Measurements from ENCODE around the gene FTSJ3. TPM values are rescaled to one million over a fixed set of nuclear protein-coding genes. Genes with fewer than 3 reads are reported as not detected.
A peak's percentile ranks its signal among the peaks of the same experiment; 100 is the strongest.

Gene FTSJ3
- total RNA-seq, 1 experiment from 2014 or later, result 36.7 TPM

DNA sequence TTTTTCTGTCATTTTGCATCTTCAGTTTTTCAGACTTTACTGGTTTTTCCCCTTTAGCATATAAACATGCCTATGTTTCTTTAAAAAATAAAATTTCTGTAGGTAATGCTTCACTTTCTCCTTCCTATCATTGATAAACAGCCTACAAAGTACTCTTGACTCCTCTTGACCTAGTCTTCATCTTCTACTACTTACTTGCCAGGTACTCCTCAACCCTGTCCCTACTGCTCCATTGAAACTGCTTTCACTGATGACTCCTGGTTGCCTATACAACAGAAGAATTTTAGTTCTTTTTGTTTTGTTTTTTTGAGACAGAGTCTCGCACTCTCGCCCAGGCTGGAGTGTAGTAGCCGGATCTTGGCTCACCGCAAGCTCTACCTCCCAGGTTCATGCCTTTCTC, 46.5 kb downstream of the FTSJ3 start:
- no peak for DNase-seq (ENCODE audit: unreplicated experiment)

DNA sequence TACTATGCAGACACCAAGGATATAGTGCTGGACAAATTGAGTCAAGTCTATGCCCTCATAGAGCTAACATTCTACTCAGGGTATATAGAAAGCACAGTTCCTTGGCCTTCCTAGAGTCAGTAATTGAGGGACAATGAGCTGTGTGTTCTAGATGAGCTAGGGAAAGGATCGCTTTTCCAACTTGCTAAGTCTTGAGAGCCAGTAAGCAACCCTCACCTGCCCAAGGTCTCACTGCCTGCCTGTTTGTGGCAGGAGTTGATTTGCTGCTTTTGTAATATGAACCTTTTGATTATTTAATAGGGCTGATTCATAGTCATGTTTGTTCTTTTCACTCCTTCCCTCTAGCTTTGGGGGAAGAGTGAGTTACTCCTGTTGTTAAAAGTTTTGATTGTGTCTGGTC, 47.0 kb downstream of the FTSJ3 start:
- Mint-ChIP-seq H3K4me1 (ENCODE audit: insufficient read depth, unreplicated experiment) (peaks cover 51% of the 10 kb centered on the region), H3K4me3 (ENCODE audit: unreplicated experiment) (peak overlapping the region; percentile 28), H3K27me3 (ENCODE audit: insufficient read depth, unreplicated experiment) (no peaks in the 10 kb centered on the region), H3K27ac (ENCODE audit: low read depth, unreplicated experiment) (peak overlapping the region; percentile 92), H3K36me3 (ENCODE audit: insufficient read depth, unreplicated experiment) (peaks cover 40% of the 10 kb centered on the region), H3K9me3 (ENCODE audit: unreplicated experiment) (no peaks in the 10 kb centered on the region)
- intact Hi-C loops (cut with micrococcal nuclease), result no loop called here
- peak; percentile 69 for DNase-seq (ENCODE audit: unreplicated experiment)
- BruUV-seq (replicated peaks), result no TSS peak
- CTCF ChIA-PET, result interaction anchor here (0.6 to 1.5 kb wide), 2 partner anchors 166 to 355 kb away, joined by 4 to 8 read pairs; no protein-coding TSS in a partner anchor
- POLR2A ChIA-PET, result interaction anchor here (0.6 to 11.5 kb wide), 11 partner anchors 7 to 1876 kb away, joined by 3 to 211 read pairs (median 4); no protein-coding TSS in a partner anchor
- TF ChIP-seq, protein P1, sequence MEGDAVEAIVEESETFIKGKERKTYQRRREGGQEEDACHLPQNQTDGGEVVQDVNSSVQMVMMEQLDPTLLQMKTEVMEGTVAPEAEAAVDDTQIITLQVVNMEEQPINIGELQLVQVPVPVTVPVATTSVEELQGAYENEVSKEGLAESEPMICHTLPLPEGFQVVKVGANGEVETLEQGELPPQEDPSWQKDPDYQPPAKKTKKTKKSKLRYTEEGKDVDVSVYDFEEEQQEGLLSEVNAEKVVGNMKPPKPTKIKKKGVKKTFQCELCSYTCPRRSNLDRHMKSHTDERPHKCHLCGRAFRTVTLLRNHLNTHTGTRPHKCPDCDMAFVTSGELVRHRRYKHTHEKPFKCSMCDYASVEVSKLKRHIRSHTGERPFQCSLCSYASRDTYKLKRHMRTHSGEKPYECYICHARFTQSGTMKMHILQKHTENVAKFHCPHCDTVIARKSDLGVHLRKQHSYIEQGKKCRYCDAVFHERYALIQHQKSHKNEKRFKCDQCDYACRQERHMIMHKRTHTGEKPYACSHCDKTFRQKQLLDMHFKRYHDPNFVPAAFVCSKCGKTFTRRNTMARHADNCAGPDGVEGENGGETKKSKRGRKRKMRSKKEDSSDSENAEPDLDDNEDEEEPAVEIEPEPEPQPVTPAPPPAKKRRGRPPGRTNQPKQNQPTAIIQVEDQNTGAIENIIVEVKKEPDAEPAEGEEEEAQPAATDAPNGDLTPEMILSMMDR (IDR thresholded peaks at IDR 0.05; ENCODE audit: unreplicated experiment), result no peak

More for the DNA sequence above, 46.5 kb downstream of the FTSJ3 start:
- CTCF ChIA-PET, result interaction anchor here (0.6 to 1.5 kb wide), 3 partner anchors 30 to 355 kb away, joined by 3 to 8 read pairs (median 4); no protein-coding TSS in a partner anchor
- intact Hi-C loops (cut with micrococcal nuclease), result no loop called here
- POLR2A ChIA-PET, result interaction anchor here (0.6 to 11.5 kb wide), 10 partner anchors 7 to 1876 kb away, joined by 3 to 211 read pairs (median 4); partner anchors contain the start of gene CCDC47
- no TSS peak for BruUV-seq (replicated peaks)
- Mint-ChIP-seq H3K9me3 (ENCODE audit: unreplicated experiment) (no peaks in the 10 kb centered on the region), H3K4me1 (ENCODE audit: insufficient read depth, unreplicated experiment) (peaks cover 52% of the 10 kb centered on the region), H3K27me3 (ENCODE audit: insufficient read depth, unreplicated experiment) (no peaks in the 10 kb centered on the region), H3K27ac (ENCODE audit: low read depth, unreplicated experiment) (peak overlapping the region; percentile 92), H3K4me3 (ENCODE audit: unreplicated experiment) (peak overlapping the region; percentile 28), H3K36me3 (ENCODE audit: insufficient read depth, unreplicated experiment) (peaks cover 44% of the 10 kb centered on the region)
- TF ChIP-seq, protein P1 (IDR thresholded peaks at IDR 0.05; ENCODE audit: unreplicated experiment), result no peak

DNA sequence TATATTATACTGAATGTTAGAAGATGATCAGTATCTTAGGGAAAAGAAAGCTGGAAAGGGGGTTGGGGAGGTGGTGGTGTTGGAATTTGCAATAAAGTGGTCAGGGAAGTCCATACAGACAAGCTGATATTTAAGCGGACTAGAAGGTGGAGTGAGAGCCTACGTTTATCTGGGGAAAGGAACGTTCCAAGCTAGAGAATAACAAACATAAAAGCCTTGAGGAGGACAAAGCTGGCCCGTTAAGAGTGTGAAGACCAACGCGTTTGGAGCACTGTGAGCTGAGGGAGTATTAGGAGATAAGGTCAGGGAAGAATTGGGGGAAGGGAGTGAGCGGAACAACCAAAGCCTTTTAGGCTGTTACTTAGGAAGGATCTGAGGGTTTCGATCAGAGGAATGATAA, 52.0 kb downstream of the FTSJ3 start:
- H3K4me3 Mint-ChIP-seq (ENCODE audit: unreplicated experiment), result peak overlapping the region; percentile 76
- H3K4me1 Mint-ChIP-seq (ENCODE audit: insufficient read depth, unreplicated experiment), result peaks cover 30% of the 10 kb centered on the region
- ChIA-PET CTCF (interaction anchor here (0.6 to 1.5 kb wide), 5 partner anchors 9 to 341 kb away, joined by 3 to 8 read pairs (median 3); partner anchors contain the start of gene FTSJ3), POLR2A (interaction anchor here (0.9 to 11.5 kb wide), 17 partner anchors 10 to 763 kb away, joined by 3 to 211 read pairs (median 9); partner anchors contain the start of genes DDX5, FTSJ3, PSMC5 and SMARCD2)
- TF ChIP-seq, protein P1 (IDR thresholded peaks at IDR 0.05; ENCODE audit: unreplicated experiment), result no peak
- peak; percentile 6 for DNase-seq (ENCODE audit: unreplicated experiment)
- intact Hi-C loops (cut with micrococcal nuclease), result loop anchor here (2.0 kb wide), 1 partner anchor 51 kb away; the partner anchor contains the start of genes FTSJ3 and PSMC5
- H3K36me3 Mint-ChIP-seq (ENCODE audit: insufficient read depth, unreplicated experiment), result peaks cover 43% of the 10 kb centered on the region
- no TSS peak for BruUV-seq (replicated peaks)
- H3K27me3 Mint-ChIP-seq (ENCODE audit: insufficient read depth, unreplicated experiment), result no peaks in the 10 kb centered on the region
- H3K27ac Mint-ChIP-seq (ENCODE audit: low read depth, unreplicated experiment), result peak overlapping the region; percentile 100
- H3K9me3 Mint-ChIP-seq (ENCODE audit: unreplicated experiment), result no peaks in the 10 kb centered on the region

DNA sequence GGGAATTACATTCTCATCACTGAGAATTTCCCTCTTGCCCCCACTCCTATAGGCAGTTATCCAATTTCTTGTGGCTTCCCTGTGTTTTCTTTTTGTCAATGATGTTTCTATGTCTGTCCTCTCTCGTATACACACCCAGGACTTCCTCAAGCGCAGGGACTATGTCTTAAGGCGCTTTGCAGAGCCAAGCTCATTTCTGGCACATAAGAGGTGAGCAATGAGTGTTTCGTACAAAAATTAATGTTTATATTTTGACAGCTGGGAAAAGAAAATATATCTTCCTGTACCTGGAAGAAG, 52.5 kb downstream of the FTSJ3 start:
- BruUV-seq (replicated peaks), result TSS peak; percentile 35
- Mint-ChIP-seq H3K27me3 (ENCODE audit: insufficient read depth, unreplicated experiment) (no peaks in the 10 kb centered on the region), H3K27ac (ENCODE audit: low read depth, unreplicated experiment) (peak overlapping the region; percentile 100), H3K4me3 (ENCODE audit: unreplicated experiment) (peak overlapping the region; percentile 76), H3K4me1 (ENCODE audit: insufficient read depth, unreplicated experiment) (peaks cover 30% of the 10 kb centered on the region), H3K9me3 (ENCODE audit: unreplicated experiment) (no peaks in the 10 kb centered on the region), H3K36me3 (ENCODE audit: insufficient read depth, unreplicated experiment) (peaks cover 46% of the 10 kb centered on the region)
- ChIA-PET POLR2A (interaction anchor here (0.7 to 11.5 kb wide), 20 partner anchors 10 to 764 kb away, joined by 3 to 211 read pairs (median 8); partner anchors contain the start of genes DDX5, FTSJ3, PSMC5 and SMARCD2), CTCF (interaction anchor here (0.6 to 1.5 kb wide), 5 partner anchors 9 to 340 kb away, joined by 3 to 8 read pairs (median 3); partner anchors contain the start of gene FTSJ3)
- TF ChIP-seq, protein P1 (IDR thresholded peaks at IDR 0.05; ENCODE audit: unreplicated experiment), result no peak
- intact Hi-C loops (cut with micrococcal nuclease), result loop anchor here (2.0 kb wide), 1 partner anchor 52 kb away; the partner anchor contains the start of genes FTSJ3 and PSMC5
- peak; percentile 27 for DNase-seq (ENCODE audit: unreplicated experiment)
